GM19043 (cell line): ENCODE data around the gene HPSE2.

Experiments used
- ATAC-seq: cut with Tn5 transposase; IDR thresholded peaks from one replicate; pipeline ENCODE4 v1.9.1; 2021; ENCODE audit warnings: low read depth; ENCODE audit not compliant: unreplicated experiment

HPSE2 gene

GRCh38 chr10:98478430-98479222 lies 757.0 kb downstream of the HPSE2 start:
- no peak for ATAC-seq

GRCh38 chr10:98477861-98478260 lies 757.8 kb downstream of the HPSE2 start:
- no peak for ATAC-seq

GRCh38 chr10:98474628-98475027 lies 761.0 kb downstream of the HPSE2 start:
- peak; percentile 70 for ATAC-seq

GRCh38 chr10:98472196-98472595 lies 763.5 kb downstream of the HPSE2 start:
- no peak for ATAC-seq

DNA sequence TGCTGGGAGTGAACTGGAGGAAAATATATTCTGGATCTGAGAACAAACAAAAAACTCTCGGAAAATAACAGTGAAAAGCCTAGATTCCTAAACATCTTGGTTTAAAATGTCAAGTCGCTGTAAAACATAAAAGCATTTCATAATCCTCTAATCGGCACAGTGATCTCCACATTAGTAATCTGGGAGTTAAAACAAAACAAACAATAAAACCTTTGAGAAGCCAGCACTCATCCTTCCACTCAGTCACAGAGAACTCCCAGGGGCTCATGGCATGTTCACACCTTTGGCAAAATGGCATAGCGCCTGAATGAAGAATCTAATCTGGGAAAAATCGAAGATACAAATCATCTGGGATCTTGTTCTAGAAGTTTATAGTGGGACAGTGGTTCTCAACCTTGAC lies 764.8 kb downstream of the HPSE2 start:
- ATAC-seq = no peak

DNA sequence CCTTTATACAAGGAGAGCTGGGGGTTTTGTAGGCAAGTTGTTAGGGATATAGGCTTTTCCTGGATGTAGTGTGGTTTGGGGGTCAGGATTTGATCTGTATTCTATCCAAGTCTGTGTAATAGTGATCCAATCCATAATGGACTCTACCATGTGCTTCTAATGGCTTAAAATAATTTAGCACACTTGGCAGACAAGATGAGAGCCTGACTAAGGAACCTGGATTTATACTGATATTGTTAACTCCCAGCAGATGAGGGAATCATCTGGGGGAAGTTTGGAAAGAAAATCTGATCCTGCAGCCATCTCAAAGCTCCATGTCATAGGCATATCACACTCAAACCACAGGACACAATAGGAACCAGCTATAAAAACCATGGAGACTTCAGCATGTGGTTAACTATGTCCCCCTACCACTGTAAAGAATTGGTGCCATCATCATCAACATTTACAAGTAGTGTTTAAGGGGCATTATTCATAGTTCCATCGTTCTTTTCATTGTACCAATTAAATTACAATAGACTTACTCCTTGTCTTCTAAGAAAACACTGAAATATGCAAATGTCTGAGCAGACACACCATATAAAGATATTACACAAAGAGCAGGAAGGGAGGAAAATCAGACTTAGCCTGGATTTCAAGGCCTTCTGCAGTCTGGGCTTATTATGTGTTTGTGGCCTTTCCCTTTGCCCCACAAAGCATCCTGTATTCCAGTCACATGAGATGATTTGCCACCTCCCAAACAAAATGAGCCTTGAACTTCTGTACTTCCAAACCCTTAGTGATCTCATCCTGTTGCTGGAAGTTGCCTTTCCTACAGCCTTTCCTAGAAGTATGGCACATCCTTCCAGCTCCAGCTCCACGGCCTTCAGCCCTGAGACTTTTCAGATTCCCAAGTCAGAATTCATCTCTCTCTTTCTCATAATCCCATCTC lies 766.4 kb downstream of the HPSE2 start:
- ATAC-seq = no peak

GRCh38 chr10:98467506-98468318 lies 767.9 kb downstream of the HPSE2 start:
- peak; percentile 92 for ATAC-seq

DNA sequence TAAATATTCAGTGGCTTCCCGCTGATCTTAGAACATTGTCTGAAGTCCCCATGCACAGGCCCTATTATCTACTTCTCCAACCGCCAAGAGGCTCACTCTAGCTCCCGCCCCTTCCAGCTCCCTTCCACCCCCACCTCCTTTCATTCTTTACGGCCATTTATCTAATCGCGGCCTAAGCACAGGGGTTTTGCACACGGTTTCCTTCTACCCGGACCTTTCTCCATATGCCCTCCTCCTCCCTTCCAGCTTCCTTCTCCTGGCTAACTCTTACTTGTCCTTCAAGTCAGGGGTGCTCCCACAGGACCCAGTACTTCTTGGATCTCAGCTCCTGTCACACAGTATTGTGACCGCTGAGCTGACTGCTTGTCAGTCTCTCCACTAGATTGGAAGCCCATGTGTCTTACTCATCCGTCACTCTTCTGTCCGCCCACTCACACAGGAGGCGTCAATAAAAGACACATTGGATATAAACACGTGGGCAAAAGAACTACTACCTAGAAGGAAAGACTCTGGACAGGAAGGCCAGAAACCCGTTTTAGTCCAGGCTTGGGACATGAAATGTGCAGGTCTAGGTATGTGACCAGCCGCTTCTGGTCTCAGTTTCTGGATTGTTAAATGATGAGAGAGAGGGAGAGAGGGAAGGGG lies 768.7 kb downstream of the HPSE2 start:
- ATAC-seq = no peak

DNA sequence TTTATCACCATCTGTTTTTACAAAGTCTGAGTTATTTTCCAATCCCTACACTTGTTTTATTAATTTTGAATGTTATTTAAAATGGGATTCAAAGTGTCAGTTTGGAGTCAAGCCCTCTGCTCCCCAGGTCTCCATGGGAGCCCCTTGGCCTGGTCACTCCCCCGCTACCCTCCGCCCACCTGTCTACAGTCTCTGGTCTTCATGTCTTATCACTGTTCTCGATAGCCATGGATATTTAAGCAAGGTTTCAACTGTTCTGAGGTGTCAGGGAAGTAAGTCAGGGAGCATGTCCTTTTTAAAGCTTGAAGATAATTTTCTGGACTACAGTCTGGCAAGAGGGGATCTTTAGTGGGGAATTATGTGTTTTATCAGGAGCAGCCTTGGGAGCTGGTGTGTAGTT lies 769.8 kb downstream of the HPSE2 start:
- no peak for ATAC-seq

DNA sequence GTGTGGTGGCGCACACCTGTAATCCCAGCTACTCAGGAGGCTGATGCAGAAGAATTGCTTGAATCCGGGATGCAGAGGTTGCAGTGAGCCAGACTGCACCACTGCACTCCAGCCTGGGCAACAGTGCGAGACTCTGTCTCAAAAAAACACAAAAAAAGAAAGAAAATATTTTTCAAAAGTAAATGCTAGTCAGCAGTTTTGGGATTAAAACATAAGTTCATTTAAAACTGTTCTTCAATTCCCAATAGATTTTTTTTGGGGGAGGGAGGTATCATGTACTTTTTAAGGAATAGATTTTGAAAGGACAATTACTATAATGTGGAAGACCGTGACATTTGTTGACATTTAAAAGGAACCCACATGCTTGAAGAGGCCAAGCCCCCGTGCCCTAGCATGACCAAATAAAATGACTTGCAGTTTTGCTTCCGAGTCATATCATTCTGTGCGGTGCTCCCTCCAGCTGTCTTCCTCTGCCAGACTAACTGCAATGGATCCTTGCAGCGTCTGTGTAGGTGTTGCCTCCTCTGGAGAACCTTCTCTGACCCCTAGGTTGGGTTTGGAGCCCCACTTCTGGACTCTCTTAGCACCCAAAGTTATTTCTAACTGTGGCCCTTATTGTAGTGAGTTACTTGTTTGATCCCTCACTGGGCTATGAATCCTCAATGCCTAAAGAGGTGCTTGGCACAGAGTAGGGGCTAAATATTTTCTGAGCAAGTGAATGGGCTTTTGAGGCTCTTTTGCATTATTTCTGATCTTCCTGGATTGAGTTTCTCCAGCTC lies 771.5 kb downstream of the HPSE2 start:
- ATAC-seq = no peak

GRCh38 chr10:98463016-98463415 lies 772.6 kb downstream of the HPSE2 start:
- no peak for ATAC-seq

- ATAC-seq = no peak
Observed at GRCh38 chr10:98461500-98461842, 774.2 kb downstream of the HPSE2 start.

DNA sequence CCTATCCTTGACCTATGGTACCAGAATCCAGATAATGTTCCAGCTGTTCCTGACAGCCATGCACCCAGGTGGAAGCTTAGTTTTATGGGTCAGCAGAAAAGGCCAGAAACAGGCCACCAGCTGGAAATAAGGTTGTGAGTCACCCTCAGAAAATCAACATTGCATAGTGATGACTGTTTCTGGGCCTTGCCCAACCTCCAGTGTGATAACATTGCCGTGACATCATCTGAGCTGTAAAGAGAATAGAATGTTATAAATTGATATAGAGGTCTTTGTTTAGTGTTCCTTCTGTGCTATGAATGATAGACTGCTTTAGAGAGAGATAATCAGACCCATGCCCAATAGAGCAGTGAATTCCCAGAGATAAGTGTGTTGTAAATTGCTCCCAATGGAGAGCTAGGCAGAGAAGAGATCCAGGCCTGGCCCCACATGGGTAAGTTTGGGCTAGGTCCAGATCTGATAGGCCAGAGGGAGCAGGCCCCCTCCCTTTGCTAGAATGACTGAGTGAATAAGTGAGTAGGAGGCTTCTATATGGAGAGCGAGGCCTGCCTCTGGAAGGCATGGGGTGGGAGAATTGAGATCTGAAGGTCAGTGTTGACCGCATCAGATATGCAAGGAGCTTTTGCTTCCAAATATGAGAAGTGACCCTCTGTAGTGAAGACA lies 774.7 kb downstream of the HPSE2 start:
- ATAC-seq = no peak

DNA sequence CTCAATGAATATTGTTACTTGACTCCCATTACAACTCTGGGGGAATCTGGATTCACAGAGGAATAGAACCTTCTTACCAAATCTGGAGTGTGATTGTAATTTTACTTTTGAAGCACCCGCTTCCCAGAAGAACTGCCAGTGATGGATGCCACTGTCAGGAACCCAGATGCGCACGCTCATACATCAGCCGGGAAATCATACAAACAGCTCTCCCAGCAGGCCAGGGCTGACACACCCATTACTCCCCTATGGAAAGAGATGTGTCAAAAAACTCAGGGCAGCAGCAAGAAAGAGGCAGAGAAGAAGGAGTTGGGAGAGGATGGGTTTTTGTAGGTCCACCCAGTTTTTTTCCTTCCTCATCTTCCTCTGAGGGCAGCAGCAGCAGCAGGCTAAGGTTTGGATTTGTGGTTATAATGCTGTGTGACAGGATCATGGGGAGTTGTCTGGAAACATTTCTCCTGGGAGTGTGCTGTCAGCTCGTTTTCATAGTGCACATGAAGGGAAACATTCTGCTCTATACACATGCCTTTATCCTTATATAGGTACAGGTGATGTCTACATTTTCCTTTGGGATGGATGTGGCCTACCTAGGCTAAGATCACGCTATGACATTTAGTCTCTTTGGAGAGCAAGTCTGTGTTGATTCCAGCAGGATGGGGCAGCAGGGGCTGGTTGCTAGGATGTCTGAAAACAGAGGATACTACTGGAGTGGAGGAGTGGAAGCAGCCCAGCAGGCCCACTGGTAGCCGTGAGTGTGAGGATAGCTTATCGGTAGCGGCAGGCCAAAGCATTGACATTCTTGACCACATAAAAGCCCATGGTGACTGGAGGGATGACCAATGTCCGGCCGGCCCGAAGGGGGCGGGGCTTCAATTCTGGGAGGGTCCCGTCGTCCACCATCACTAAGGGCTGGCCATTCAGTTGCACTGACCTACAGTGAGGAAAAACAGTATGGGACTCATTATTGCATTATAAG lies 776.6 kb downstream of the HPSE2 start:
- no peak for ATAC-seq

GRCh38 chr10:98457721-98458120 lies 777.9 kb downstream of the HPSE2 start:
- no peak for ATAC-seq

DNA sequence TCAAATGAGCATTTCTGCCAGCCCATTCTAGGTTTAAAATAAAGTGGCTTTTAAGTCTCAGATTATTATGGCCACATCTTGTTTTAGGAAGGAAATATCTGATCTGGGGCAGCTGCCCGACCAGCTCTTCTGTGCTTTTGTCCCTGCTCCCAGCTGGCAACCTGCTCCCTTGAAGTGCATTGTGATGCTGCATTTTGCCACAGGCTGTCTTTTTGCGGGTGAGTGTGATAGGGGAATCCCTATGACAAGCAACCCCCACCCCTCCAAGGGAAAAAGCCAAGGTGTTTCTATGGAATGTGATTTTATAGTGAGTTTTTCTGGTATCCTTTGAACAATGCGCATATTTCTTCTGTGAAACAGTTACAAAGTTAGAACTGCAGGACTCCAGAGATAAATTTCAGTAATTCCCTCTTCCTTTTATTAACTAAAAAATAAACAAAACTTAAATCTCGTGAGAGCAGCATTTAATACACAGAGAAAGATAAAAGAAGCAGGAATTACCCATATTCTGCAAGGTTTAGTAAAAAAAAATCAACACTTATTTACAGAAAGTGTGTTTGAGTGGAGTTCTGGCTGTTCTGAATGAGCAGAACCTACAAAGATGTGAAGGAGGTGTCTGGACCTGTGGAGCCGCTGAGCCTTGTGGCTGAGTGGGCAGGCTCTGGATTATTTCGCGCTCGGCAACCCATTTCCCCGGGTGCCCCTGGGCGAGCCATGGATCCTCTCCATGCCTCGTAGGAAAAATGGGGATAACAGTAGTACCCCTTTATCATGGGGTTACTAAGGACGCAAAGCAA lies 778.8 kb downstream of the HPSE2 start:
- ATAC-seq = no peak

- ATAC-seq = no peak
Observed at GRCh38 chr10:98456043-98456570, 779.5 kb downstream of the HPSE2 start.
